ENCODE data around the gene TPST1.
"Not testable (repeated sequence)": the region's sequence is repeated elsewhere in the genome, so short reads cannot be mapped to it uniquely, and the experiment has no call there.

TPST1 gene

DNA sequence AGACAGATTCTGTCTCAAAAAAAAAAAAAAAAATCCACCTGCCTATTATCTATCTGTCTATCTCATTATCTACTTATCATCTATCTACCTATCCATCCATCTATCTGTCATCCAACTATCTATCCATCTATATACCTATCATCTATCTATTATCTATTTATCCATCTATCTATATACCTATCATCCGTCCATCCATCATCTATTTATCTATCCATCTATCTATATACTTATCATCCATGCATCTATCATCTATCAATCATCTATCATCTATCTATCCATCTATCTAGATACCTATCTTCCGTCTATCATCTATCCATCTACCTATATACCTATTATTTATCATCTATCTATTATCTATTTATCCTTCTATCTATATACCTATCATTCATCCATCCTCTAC lies 16.5 kb upstream of the TPST1 start:
- DNase-seq (ENCODE audit: low read depth), result no peak

GRCh38 chr7:66189695-66190503 lies 15.2 kb upstream of the TPST1 start:
- DNase-seq (ENCODE audit: low read depth), result no peak

GRCh38 chr7:66190504-66190857 lies 14.7 kb upstream of the TPST1 start:
- no peak for DNase-seq (ENCODE audit: low read depth)

DNA sequence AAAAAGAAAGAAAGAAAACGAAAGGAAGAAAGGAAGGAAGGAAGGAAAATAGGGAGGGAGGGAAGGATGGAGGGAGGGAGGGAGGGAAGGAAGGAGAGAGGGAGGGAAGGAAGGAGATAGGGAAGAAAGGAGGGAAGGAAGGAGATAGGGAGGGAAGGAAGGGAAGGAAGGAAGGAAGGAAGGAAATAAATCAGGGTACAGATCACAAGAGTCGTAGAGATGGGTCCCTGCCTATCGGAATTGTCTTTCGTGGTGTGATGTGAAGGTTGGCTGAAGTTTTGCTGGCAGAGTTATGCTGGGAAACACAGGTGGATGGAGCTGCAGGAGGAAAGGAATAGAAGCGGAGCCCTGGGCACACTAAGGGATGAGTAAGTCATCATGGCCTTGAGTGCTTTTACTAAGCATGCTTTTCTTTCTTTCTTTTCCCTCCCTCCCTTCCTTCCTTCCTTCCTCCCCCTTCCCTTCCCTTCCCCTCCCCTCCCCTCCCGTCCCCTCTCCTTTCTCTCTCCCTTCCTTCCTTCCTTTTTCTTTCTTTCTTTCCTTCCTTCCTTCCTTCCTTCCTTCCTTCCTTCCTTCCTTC lies 11.9 kb upstream of the TPST1 start:
- no peak for DNase-seq (ENCODE audit: low read depth)

DNA sequence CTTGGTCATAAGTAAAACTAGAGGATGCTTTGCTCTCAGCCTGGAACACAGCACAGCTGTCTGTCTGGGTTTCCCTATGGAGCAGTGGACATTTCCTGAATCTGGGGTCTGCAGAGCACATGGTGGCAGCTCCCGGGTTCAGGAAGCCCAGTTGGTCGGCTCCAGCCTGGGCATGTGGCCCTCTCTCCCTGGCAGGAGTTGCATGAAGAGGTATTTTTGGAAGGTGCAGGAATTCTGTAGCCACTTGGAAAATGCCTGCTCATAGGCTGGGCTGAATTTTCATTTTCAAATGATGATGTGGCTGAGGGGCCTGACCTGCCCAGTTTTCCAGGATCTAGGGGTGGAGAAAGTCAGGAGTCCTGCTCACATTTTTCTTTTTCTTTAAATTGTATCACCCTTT lies 6.7 kb upstream of the TPST1 start:
- no peak for DNase-seq (ENCODE audit: low read depth)

- DNase-seq (ENCODE audit: low read depth), result no peak
Observed at GRCh38 chr7:66198956-66199355, 6.2 kb upstream of the TPST1 start.

DNA sequence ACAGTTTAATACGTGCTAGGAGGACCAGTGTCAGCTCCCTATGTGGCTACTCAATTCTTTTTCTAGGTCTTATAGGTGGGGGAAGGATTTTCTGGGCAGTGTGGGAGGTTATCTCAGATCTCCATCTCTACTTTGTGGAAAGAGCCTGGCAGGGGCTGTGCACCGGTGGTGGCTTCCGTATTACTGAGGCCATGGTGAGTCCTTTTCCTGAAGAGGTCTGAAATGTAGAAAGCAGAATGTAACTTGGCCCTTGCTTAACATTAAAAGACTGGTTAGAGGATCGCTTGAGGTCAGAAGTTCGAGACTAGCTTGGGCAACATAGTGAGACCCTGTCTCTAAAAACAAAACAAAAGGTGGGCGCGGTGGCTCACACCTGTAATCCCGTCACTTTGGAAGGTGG lies 2.7 kb upstream of the TPST1 start:
- no peak for DNase-seq (ENCODE audit: low read depth)

DNA sequence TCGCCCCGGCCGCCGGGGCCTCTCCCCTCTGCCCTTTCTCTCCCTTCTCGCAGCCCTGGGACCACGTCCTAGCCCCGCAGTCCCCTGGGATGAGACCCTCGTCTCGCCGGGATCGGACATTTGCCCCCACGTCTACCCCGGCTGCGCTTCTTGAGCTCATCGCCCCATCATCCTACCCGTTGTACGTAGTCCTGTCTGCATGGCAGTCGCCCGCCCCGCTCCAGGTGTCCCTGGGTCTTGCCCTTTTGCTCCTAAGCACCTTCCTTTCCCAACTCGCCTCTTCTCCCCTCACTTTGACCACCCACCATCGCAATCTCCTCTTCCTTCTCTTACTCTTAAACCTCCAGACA lies 582 bp downstream of the TPST1 start:
- no peak for DNase-seq (ENCODE audit: low read depth)

GRCh38 chr7:66206119-66206933 lies 1.2 kb downstream of the TPST1 start:
- DNase-seq (ENCODE audit: low read depth), result no peak

GRCh38 chr7:66206934-66207240 lies 1.8 kb downstream of the TPST1 start:
- no peak for DNase-seq (ENCODE audit: low read depth)

GRCh38 chr7:66207540-66207939 lies 2.4 kb downstream of the TPST1 start:
- no peak for DNase-seq (ENCODE audit: low read depth)

GRCh38 chr7:66211429-66211828 lies 6.3 kb downstream of the TPST1 start:
- no peak for DNase-seq (ENCODE audit: low read depth)

DNA sequence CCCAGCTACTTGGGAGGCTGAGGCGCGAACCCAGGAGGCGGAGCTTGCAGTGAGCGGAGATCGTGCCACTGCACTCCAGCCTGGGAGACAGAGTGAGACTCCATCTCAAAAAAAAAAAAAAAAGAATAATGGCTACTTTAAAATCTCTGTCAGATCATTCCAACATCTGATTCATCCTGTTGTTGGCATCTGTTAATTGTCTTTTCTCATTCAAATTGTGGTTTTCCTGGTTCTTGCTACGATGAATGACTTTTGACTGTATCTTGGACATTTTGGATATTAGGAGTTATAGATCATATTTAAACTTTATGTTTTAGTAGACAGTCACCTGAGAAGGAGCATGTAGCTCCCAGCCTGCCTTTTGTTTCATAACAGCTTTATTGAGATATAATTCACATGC lies 8.5 kb downstream of the TPST1 start:
- no peak for DNase-seq (ENCODE audit: low read depth)

- no peak for DNase-seq (ENCODE audit: low read depth)
Observed at GRCh38 chr7:66216687-66217086, 11.6 kb downstream of the TPST1 start.

DNA sequence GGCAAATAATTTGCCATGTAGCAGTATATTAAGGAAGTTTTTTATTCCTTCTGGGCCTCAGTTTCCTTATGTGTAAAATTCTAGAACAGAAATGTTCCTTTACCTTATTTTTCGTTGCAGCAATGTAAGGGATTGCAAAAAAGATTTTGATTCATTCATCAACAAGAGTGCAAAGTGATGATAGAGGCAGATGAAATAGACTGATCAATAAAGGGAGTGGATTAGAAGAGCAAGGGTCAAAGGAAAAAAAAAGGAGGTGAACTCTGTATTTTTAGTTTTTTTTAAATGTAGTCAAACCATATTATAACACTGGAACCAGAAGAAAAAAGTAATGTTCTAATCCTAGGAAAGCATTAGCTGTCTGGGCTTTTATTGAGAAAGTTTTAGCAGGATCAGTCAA lies 14.7 kb downstream of the TPST1 start:
- no peak for DNase-seq (ENCODE audit: low read depth)

GRCh38 chr7:66221442-66221841 lies 16.3 kb downstream of the TPST1 start:
- DNase-seq (ENCODE audit: low read depth), result no peak

DNA sequence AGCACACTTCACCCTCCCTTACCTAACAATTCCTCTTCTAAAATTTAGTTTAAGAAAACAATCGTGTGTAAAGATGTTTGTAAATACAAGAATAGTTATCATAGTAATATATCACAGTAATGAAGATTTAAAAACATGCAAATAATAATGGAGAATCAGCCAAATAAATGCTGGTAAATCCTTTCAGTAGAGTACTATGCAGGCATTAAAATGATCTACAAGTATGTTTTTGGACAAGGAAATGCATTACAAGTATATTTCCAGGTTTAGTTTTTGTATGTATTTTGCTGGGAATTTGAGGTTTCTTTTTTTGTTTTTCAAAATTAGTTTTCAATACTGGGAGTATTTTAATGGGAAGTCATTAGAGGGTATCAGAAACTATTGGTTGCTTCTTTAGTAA lies 22.7 kb downstream of the TPST1 start:
- no peak for DNase-seq (ENCODE audit: low read depth)

GRCh38 chr7:66231326-66232216 lies 26.4 kb downstream of the TPST1 start:
- not testable (repeated sequence) for DNase-seq (ENCODE audit: low read depth)

GRCh38 chr7:66233638-66234037 lies 28.5 kb downstream of the TPST1 start:
- DNase-seq (ENCODE audit: low read depth), result no peak

GRCh38 chr7:66236713-66237303 lies 31.7 kb downstream of the TPST1 start:
- DNase-seq (ENCODE audit: low read depth), result no peak

DNA sequence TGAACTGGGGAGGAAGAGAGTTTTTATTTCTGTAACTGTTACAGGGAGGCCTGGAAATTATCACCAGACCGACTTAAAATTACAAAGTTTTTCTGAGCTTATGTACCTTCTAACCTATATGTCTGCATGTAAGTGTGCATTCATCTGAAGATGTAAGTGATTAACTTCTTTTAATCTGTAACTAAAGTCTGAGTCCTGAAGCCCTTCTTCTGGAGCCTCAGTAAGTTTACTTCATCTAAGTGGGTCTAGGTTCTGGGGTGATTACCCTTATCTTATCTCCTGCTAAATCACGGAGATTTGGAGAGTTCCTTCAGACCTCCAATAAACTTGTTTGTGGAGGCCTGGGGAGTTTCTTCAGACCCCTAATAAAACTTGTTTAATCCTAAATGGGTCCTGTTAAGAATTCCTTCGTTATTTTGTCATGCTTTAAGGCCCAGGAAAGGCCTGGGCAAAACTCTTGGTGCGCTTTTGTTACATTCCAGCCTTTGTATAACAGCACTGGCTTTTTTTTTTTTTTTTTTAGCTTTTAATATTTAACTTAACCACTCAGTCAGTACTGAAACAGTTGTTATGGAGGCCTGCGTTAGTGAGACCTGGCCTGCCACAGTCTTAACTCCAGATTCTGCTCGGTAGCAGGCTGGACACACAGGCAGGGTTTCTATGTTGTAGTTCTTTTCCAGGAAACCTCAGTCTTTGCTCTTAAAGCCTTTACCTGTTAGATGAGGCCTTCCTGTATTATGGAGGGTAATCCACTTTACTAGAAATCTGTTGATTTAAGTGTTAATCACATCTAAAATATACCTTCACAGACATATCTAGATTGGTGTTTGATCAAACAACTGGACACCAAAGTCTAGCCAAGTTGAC lies 33.0 kb downstream of the TPST1 start:
- no peak for DNase-seq (ENCODE audit: low read depth)

Data from stimulated activated CD8-positive, alpha-beta memory T cell treated with anti-CD3 and anti-CD28 coated beads, Interleukin-15, amount 100 ng/mL, for 1 hour (primary cell).